Measurements from ENCODE around the gene TDP2.
A peak's percentile ranks its signal among the peaks of the same experiment; 100 is the strongest.

TDP2 gene

DNA sequence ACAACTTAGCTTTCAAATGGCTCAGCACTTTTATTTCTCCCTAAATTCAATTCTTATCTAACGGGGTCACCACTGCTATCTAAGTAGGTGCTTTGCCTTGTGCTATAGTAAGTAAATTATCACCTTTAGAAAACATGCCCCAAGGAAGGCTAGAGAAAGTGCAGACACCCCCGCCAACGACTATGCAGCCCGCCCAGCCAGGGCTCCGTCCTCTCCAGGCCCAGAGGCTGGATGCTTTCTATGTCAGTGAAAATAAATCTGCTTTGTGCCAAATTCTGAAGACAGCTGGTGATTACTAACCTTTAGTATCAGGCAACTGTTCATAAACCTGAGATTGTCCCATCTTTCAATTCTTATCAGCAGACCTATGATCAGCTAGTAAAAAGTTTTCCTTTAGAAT lies 35.0 kb downstream of the TDP2 start:
- TF ChIP-seq GATA2 (IDR thresholded peaks at IDR 0.05; ENCODE audit: low read depth, low read length) (peak; percentile 31; the same call in 1 of the 2 replicates), GATA3 (IDR thresholded peaks at IDR 0.05; ENCODE audit: low read depth, low read length) (no peak)

DNA sequence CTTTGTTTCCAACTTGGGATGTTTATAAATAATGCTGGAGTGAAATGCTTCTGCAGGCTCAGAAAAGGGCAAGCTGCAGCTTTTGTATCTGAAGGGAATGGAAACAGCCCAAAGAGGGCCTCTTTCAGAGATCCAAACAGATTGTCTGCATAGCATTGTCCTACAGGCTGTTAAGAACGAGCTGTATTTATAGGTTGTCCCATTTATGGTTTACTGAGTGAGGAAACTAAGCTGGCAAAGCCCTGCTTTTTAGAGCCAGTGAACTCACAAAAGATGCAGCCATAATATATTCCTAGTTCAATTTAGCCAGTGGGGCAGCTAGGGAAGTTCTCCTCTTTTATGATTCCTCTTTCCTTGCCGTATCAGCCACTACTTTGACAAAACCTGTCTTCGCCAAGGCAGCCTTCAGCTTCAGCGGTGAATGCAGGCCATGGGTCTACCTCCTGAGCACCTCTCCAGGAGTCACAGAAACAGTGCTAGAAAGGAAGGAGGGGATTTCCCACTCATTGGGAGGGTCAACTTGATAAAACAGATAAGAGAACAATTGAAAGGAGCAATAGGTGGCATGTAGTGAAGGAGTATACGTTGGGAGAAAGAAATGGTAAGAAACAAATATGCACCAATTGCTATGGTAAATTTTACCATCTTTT lies 35.7 kb downstream of the TDP2 start:
- TF ChIP-seq GATA3 (IDR thresholded peaks at IDR 0.05; ENCODE audit: low read depth, low read length) = no peak
- TF ChIP-seq GATA2 (IDR thresholded peaks at IDR 0.05; ENCODE audit: low read depth, low read length) = no peak

DNA sequence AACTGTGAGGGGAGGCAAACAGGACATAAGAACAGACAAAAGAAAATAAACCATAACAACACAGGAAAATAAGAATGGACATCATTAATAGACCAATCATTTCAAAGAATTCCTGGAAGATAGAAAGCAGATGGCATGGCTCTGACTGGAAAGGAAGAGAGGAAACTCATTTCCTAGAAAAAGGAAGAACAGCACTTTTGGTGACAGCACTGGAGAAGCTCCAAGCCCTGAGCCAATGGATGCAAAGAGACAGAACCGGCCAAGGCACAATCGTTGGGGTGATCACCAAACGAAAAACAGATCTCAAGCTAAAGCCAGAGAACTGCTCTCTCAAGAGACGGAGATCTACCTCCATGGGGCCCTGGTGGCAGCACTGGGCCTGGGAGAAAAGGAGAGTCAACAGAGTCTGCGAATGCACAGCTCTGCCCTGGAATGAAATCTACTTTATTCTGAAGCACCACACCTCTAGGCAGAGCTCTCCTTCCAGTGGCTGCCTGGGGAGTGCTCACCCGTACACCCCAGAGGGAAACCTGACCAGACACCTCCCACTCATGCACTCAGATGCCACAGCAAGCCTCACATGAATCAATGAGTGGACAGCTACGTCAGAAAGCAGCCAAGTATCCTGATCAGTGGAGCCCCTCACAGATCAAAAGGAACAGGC lies 44.9 kb downstream of the TDP2 start:
- TF ChIP-seq GATA2 (IDR thresholded peaks at IDR 0.05; ENCODE audit: low read depth, low read length) (no peak), GATA3 (IDR thresholded peaks at IDR 0.05; ENCODE audit: low read depth, low read length) (no peak)

GRCh38 chr6:24620637-24621036 lies 46.1 kb downstream of the TDP2 start:
- no peak for TF ChIP-seq GATA3 (IDR thresholded peaks at IDR 0.05; ENCODE audit: low read depth, low read length)
- no peak for TF ChIP-seq GATA2 (IDR thresholded peaks at IDR 0.05; ENCODE audit: low read depth, low read length)

DNA sequence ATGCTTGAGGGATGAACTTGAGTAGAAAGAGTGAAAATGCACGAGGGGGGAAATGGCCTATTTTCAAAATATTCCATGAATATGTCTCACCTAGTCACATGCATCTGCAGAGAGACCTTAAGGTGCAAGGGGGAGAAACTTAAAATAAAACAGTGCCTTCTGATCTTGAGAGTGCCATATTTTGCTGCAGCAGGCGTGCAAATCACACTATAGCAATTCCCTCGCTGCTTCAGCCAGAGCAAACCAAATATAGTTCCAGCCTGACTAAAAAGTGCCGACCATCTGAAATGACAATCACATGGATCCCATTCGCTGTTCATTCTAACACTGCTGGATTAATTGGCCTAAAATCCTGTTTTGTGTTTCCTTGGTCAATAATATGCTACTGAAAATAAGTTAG lies 47.0 kb downstream of the TDP2 start:
- no peak for TF ChIP-seq GATA2 (IDR thresholded peaks at IDR 0.05; ENCODE audit: low read depth, low read length)
- no peak for TF ChIP-seq GATA3 (IDR thresholded peaks at IDR 0.05; ENCODE audit: low read depth, low read length)

DNA sequence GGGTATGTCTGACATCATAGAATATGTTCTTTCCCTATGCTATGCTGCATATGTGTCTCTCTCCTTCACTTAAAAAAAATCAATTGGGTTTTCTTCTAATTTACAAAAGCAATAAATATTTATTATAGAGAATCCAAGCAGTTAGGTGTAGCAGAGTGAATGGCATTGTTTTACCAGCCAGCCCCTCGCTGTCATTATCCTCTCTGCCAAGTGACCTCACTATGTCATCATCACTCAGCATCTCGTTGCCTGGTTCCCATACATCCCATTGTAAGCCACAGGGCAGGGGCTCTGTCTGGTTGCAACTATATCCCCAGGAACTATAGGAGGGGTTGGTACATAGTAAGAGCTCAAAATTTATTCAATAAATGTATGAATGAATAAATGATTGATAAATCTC lies 52.1 kb downstream of the TDP2 start:
- no peak for TF ChIP-seq GATA2 (IDR thresholded peaks at IDR 0.05; ENCODE audit: low read depth, low read length)
- no peak for TF ChIP-seq GATA3 (IDR thresholded peaks at IDR 0.05; ENCODE audit: low read depth, low read length)

DNA sequence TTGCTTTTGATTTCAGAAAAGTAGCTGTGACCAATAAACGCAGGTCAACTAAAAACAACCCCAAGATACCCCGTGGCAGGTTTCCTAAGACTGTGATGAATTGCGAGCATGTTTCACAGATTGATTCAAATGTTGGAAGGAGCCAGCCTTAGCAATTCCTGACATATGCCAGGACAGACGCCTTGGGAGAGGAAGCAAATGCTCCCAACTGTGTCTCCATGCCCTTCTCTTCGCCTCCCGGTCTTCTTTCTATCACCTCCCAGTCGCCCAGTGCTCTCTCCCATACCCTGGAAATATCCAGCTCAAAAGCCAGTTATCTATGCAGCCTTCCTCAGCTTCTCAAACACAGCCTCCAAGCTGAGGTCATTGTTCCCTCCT lies 52.7 kb downstream of the TDP2 start:
- TF ChIP-seq GATA3 (IDR thresholded peaks at IDR 0.05; ENCODE audit: low read depth, low read length) (no peak), GATA2 (IDR thresholded peaks at IDR 0.05; ENCODE audit: low read depth, low read length) (no peak)

DNA sequence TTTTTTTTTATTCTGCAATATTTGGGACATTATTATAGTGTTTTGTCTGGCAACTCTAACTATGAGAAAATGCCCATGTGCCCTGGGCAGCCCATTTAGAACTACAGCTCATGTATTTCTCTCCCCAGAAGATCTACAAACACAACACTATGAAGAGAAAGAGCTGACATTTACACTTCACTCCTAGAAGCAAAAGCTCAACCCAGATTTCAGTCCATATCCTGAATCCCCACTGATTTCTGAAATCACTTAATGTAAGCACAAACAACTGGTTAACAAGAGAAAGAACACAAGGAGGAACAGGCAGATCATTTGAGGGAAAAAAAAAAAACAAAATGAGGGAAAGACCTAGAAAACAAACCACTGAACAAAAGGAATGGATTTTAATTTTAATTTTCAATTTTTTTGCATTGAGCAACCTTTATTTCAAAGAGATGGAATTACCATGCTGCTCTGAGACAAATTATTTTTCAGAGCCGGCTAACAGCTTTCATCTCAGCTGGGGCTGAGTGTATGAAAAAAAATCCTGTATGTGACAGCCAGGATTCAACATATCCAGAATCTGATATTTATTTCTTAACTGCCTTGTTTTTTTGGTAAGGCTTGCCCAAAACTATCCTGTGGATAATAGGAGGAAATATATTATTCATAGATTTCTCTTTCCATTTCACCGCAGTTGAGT lies 53.2 kb downstream of the TDP2 start:
- TF ChIP-seq GATA2 (IDR thresholded peaks at IDR 0.05; ENCODE audit: low read depth, low read length) = no peak
- no peak for TF ChIP-seq GATA3 (IDR thresholded peaks at IDR 0.05; ENCODE audit: low read depth, low read length)

DNA sequence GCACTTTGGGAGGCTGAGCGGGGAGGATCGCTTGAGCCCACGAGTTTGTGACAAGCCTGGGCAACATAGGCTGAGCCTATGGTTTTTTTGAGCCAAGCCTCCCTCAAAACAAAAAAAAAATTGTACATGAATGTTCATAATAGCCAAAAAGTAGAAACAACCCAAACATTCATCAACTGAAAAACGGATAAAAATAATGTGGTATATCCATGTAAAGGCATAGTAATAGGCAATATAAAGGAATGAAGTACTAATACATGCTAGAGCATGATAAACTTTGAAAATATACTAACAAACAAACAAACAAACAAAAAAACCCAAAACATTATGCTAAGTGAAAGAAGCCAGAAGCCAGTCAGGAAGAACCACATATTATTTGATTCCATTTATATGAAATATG lies 56.0 kb downstream of the TDP2 start:
- TF ChIP-seq GATA2 (IDR thresholded peaks at IDR 0.05; ENCODE audit: low read depth, low read length) (no peak), GATA3 (IDR thresholded peaks at IDR 0.05; ENCODE audit: low read depth, low read length) (no peak)

- no peak for TF ChIP-seq GATA2 (IDR thresholded peaks at IDR 0.05; ENCODE audit: low read depth, low read length)
- no peak for TF ChIP-seq GATA3 (IDR thresholded peaks at IDR 0.05; ENCODE audit: low read depth, low read length)
Measured at GRCh38 chr6:24607310-24608105, 59.2 kb downstream of the TDP2 start.

GRCh38 chr6:24606200-24606930 lies 60.3 kb downstream of the TDP2 start:
- TF ChIP-seq GATA2 (IDR thresholded peaks at IDR 0.05; ENCODE audit: low read depth, low read length) (no peak), GATA3 (IDR thresholded peaks at IDR 0.05; ENCODE audit: low read depth, low read length) (no peak)

- TF ChIP-seq GATA3 (IDR thresholded peaks at IDR 0.05; ENCODE audit: low read depth, low read length) = no peak
- TF ChIP-seq GATA2 (IDR thresholded peaks at IDR 0.05; ENCODE audit: low read depth, low read length) = no peak
Measured at GRCh38 chr6:24603241-24603640, 63.5 kb downstream of the TDP2 start.

- no peak for TF ChIP-seq GATA3 (IDR thresholded peaks at IDR 0.05; ENCODE audit: low read depth, low read length)
- TF ChIP-seq GATA2 (IDR thresholded peaks at IDR 0.05; ENCODE audit: low read depth, low read length) = no peak
Measured at GRCh38 chr6:24600903-24601302, 65.8 kb downstream of the TDP2 start.
